Nucleus accumbens (tissue), 56 donors: ENCODE measurements around the gene GLIPR1L1.

Experiments used
- DNase-seq, 56 donors: peaks; one replicate each; lab custom pipeline; 2025; lab: John Stamatoyannopoulos, UW

The GLIPR1L1 gene, protein sequence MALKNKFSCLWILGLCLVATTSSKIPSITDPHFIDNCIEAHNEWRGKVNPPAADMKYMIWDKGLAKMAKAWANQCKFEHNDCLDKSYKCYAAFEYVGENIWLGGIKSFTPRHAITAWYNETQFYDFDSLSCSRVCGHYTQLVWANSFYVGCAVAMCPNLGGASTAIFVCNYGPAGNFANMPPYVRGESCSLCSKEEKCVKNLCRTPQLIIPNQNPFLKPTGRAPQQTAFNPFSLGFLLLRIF

DNA sequence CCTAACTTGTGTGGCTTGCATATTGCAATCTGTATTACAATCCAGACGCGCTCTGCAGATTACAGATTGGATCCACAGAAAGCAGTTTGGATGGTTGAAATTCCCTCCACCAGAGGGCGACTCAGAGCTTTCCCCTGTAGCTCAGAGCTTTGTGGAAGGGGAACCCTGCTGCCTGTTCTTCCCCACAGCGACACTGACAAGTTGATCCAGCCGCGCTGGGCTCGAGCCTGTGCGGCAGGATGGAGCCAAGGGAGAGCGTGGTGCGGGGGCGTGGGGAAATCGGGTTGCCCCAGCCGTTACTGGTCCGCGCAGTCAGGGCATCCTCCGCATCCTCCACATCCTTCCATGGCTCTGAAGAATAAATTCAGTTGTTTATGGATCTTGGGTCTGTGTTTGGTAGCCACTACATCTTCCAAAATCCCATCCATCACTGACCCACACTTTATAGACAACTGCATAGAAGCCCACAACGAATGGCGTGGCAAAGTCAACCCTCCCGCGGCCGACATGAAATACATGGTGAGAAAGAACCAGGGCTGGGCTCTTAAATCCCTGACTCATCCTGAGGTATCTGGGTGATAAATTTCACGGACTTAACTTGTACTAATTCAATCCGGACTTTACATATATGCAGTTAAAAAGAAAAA lies at the start of gene GLIPR1L1:
TSS of gene GLIPR1L1 (plus strand) at position 287 of the 647 bp plus-strand sequence. CDS start at position 346, 59 bp downstream.
- peak in 55 of 56 donors; percentile 17 to 95 (median 77) for DNase-seq

DNA sequence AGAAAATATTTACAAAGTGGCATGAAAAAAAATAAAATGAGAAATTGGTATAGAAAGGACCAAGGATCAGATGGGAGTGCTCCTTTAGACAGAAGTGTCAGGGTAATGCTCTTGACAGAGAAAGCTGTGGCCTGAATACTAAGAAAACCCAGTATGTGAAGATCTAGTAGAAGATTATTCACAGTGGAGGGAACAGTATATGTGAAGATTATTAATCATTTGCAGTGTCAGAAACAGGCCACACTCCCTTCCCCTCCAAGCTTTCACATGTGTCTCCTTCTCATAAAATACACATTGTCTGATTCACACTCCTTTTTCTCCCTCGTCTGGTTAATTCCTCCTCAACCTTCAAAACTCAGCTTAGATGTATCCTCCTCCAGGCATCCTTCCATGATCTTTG lies 45.6 kb upstream of the GLIPR1L1 start:
- no peak for DNase-seq

DNA sequence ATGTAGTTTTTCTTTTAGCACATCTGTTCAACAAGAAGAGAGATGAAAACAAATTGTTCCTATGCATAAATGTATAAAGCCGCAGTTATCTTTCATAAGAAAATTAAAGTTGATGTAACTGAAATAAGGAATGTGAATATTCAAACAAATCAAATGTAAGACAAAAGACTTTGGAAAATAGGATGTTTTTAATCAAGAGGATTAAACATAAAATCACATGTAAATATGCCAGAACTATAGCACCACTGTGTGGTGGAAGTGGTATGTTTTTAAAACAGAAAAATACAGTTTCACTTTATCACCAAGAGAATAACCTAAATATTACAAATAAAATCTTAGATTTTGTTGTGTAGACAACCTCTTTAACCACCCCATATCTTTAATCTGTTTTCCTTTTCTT lies 44.7 kb upstream of the GLIPR1L1 start:
- no peak for DNase-seq

DNA sequence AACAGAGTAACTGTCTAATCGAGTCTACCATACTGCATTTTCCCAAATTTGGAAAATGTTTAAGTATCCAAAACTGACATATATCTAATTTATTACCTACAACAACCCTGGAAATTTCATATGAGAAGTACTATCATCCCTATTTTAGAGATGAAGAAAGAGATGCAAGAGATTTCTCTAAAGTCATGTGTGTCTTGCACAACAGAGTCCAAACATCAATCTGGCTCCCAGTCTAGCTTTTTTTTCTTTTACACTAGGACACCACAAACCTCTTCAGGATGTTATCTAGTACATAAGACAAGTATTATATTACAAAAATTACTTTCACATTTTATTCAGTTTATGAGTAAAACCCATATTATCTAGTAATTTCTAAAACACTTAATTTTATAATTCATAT lies 43.5 kb upstream of the GLIPR1L1 start:
- no peak for DNase-seq

DNA sequence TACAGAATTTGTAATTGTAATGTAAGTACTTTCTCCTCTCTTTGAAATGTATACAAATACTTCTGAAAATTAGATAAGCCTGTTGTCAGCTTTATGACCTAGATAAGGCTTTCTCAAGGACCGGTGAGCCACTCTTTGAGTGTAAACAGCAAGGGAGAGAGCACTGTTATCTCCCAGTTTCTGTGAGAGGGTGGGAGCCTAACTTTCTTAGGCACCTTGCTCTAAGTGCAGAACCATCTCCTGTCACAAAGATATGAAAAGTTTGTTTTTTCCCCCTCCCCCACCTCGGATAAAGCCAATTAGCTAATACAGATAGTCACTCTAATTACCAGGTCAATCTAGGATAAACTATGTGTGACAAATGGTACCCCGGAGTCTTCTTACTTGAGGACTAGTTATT lies 40.1 kb upstream of the GLIPR1L1 start:
- DNase-seq, result no peak

DNA sequence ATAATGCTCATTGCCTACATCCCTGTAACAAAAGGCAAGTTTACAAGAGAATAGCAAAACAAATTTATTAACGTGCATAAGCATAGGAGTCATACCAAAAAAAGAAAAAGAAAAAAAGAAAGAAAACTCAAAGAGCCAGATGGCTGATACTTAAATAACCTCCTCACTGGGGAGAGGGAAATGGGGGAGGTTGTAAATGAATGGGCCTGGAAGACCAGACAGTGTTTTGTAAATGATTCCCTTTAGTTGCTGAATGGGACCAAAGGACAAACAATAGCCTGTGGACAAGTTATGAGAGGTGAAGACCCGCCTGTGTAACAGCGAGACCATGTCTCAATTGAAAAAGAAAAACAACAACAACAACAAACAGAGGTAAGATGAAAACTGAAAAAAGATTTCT lies 39.7 kb upstream of the GLIPR1L1 start:
- no peak for DNase-seq

DNA sequence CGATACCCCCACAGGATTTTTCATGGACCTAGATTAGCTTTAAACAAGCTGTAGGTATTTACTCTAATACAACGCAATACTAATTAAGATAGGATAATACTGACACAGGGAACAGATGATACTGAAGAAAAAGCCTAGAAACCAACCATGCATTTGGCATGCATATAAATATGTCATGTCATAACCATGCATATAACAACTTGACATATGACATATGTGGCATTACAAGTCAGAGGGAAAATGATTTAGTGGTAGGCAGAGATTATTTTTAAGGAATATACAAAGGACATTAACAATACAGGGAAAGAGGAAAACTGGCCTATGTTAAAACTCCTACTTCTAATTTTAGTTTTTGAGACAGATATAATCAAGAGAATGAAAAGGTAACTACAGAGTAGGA lies 32.2 kb upstream of the GLIPR1L1 start:
- no peak for DNase-seq

DNA sequence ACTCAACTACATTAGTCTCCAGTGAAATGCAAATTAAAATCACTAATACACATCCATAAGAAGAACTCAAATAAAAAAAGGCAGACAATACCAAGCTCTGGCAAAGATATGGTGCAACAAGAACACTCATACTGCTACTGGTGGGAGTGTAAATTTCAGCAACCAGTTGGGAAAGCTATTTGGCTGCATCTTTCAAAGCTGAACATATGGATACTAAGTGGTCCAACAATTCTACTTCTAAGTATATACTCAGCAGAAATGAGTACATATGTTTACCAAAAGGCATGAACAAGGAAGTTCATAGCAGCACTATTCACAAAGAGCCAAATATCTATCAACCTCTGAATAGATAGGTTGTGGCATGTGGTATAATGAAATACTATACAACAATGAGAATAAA lies 31.7 kb upstream of the GLIPR1L1 start:
- DNase-seq, result no peak

DNA sequence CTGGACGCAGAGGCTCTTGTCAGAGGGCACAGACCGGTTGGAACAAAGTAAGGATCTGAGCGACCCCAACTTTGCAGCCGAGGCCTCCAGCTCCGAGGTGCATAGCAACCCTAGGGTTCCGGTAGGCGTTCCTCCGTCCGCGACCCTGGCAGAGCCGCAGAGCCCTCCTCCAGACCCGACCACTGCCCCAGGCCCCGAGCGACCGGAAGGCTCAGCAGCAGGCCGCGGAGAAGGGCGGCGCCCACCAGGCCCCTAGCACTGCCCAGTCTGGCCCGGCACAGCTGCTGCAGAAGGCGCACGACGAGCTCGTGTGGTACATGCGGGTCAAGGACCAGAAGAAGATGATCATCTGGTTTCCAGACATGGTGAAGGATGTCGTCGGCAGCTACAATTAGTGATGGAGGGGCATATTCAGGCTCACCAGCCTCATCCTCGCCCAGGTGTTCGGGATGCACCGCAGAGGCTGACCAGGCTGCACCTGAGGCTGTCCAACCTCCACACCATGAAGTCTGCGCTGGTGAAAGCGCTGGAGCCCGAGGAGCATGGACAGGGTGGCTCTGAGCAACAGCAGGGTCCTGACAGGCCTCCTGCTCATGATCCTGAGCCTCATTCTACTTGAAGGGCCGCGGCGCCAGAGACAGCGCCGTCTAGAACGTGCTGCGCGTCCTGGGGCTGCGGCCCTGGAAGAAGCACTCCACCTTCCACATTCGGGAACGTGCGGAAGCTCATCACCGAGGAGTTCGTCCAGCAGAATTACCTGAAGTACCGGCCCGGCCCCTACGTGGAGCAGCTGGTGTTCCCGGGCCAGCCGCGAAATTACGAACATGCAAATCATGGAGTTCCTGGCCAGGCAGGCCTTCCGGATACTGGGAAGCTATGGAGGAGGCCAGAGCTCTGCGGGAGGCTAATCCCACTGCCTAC lies 28.8 kb upstream of the GLIPR1L1 start:
- peak in 1 of 56 donors; percentile 0 for DNase-seq

DNA sequence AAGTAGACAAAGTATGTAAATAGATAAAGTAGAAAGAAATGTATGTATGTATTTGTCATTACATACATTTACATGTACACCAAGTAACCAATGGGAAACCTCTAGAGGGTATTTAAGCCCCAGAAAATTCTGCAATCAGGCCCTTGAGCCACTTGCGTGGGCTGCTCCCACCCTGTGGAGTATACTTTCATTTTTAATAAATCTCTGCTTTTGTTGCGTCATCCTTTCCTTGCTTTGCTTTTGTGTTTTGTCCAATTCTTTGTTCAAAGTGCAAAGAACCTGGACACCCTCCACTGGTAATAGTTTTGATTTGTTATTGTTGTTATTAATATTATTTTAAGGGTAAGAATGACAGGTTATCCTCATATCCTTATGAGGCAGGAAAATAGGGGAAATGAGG lies 26.2 kb upstream of the GLIPR1L1 start:
- no peak for DNase-seq

DNA sequence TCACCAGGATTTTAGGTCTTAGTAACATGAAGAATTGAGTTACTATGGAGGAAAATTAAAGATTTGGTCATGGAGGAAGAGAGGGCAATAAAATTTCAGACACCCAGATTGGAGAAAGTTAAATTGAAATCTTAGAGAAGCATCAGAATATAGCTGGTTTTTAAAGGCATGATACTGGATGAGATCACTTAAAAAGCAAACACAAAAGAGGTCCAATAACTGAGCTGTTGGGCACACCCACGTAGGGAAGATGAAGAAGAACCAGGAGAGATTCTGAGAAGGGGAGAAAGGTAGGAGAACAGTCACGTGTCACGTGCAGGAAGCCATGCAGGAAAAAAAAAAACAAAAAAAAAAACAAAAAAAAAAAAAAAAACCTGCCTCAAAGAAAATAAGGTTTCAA lies 23.1 kb upstream of the GLIPR1L1 start:
- DNase-seq, result no peak

DNA sequence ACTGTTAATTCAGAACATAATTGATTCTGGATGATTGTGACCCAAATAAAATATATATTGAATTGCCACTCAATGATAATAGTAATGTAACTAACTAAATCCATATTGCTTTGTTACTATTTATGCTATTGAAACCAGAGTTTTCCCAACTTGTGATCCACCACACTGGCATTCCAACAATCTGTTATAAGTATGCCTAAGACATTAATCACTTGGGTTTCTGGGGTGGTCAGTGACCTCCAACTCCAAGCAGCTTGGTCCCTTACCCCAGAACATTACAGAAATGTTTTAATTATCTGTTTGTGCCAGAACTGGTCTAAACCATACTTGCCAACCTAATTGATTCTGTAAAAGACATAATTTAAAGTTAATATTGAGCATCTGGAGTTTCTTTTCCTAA lies 19.0 kb upstream of the GLIPR1L1 start:
- no peak for DNase-seq

DNA sequence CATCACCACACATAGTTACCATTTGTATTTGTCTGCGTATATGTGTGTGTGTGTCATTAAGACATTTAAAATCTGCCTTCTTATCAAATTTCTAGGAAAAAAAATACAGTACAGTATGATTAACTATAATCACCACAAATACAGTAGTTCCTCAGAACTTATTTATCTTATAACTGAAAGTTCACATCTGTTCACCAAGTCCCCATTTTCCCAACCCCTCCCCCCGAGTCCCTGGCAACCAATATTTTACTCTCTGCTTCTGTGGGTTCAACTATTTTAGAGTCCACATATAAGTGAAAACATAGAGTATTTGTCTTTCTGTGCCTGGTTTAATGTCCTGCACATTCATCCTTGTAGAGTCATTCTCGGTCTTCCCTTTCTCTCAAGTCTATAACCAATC lies 16.7 kb upstream of the GLIPR1L1 start:
- DNase-seq, result no peak

DNA sequence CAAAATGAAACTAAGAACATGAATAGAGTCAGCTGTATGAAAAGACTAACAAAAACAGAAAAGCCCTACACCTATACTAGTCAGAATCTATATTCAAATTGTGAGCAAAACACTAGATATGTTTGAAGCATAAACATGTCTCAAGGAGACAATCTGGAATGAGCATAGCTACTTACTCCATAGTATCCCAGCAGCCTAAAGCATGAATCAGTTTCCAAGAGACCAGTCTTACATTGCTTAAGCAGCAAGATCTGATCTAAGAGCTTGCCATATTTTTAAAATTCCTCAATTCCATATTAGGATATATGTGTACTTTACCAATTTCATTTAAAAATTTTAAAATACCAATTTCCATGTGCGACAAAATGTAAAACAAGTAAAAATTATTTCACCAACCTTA lies 12.0 kb upstream of the GLIPR1L1 start:
- no peak for DNase-seq

DNA sequence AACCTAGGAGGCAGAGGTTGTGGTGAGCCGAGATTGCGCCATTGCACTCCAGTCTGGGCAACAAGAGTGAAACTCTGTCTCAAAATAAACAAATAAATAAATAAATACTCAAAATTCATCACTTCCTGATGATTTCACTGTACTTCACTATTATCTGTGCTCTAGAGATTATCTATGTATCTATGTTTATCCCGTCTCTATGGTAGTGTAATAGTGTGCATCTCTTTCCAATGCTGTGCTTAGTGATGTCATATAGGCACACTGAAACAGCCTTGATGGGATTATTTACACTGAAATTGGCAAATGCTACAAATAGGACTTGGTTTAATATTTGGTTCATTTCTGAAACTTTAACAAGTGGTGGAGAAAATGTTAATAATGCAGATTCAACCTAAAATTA lies 10.8 kb upstream of the GLIPR1L1 start:
- DNase-seq, result no peak

DNA sequence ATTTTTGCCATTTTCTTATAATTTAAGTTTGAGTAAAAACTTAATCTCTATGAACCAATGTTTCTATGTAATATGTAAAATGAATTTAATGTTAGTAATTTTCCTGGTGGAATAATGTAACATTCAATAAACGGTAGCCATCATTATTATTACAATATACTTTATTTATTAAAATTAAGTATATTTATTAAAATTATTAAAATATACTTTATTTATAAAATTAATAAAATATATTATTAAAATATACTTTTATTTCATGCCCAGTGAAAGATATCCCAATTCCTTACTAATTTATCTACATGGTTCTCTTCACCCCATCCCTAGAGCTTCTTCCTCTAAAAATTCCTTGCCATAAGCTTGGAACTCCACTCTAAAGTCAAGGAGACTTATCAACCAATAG lies 6.8 kb upstream of the GLIPR1L1 start:
- DNase-seq, result no peak

DNA sequence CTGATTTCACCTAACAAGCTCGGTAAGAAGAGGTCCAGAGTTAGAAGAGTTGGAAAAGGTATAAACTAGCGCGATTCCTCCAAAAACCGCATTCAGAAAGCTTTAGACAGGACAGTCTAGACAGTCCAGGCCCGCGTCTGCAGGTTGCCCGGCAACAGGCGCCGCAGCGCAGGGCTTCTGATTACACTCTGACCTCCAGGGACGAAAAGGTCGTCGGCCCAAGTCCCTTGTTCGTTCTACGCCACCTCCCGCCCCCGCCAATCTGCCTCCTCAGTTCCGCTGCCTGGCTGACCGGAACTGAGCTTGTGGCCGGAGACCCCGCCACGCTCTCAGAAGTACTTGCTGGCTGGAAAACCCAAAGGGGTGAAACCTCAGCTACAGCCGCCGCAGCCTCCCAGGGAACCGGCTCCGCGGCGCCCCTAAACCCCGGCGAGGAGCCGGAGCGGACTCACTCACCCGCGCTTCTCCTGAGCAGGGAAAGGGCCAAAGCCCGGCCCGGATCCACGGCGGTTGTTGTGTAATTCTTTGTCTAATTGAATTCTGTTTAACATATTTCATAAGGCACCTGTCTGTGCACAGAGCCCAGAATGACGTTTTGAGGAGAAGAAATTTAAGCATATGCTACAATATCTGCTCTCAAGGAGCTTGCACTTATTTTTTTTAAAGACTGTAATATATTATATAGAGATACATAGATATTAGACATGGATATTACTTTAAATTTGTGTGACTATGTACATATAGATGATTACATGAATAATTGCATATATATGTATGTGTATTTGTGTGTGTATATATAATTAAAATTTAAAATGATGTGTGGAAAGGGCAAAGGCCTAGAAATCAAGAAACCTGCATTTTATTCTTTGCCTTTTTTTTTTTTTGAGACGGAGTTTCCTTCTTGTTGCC lies 4.3 kb upstream of the GLIPR1L1 start, which contains the start of gene CAPS2:
TSS of gene CAPS2 (minus strand) at position 407 of the 909 bp plus-strand sequence. CDS start 3,826 bp downstream, outside the sequence.
- peak in 55 of 56 donors; percentile 21 to 88 (median 64) for DNase-seq

DNA sequence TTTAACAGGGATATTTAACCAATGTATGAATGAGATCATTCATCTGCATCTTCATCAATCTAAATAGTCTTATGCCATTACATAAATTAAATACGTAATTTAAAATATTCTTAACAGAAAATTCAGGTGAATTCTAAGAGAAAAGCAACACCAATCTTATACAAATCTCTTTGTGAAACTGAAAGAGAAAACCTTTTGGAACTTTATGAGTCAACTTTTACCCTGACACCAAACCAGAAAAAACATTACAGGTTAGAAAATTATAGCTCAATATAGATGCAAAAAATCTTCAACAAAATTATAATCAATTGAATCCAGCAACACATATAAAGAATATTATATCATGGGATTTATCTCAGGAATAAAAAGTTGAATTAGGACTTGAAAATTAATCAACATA lies 3.4 kb downstream of the GLIPR1L1 start:
- no peak for DNase-seq

DNA sequence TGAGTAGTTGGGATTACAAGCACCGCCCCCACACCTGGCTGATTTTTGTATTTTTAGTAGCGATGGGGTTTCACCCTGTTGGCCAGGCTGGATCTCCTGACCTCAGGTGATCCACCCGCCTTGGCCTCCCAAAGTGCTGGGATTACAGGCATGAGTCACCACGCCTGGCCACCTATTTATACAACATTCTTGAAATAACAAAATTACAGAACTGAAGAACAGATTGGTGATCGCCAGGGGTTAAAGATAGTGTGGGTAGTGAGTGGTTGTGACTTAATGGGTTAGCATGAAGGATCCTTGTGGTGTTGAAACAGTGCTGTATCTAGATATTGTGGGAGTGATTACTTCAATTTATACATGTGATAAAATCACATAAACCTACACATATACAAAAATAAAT lies 7.4 kb downstream of the GLIPR1L1 start:
- no peak for DNase-seq

DNA sequence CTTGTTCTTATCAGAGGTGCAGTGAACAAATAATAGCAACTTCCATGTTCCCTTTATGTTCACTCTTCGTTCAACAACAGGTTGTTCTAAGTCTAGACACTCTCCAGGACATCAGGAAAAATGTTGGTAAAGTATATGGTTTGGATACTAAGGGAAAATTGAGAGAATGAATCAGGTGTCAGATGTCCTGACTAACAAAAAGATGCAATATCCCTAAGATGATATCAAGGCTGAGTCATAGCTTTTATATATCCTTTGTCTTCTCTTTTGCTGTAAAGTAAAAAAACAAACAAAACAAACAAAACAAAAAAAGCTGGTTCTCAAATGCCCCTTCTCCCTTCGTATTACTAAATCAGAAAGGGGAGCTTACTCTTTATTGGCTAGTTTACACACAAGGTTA lies 11.1 kb downstream of the GLIPR1L1 start:
- no peak for DNase-seq
